ENCODE results near the gene CYP2W1.

CYP2W1 gene

GRCh38 chr7:967361-968082 is 15.5 kb upstream of the CYP2W1 start:
- no peak for DNase-seq (ENCODE audit: low spot score)

- no peak for DNase-seq (ENCODE audit: low spot score)
Observed at GRCh38 chr7:968205-969105, 14.5 kb upstream of the CYP2W1 start.

GRCh38 chr7:969403-969802 is 13.6 kb upstream of the CYP2W1 start:
- no peak for DNase-seq (ENCODE audit: low spot score)

GRCh38 chr7:970744-971143 is 12.2 kb upstream of the CYP2W1 start:
- no peak for DNase-seq (ENCODE audit: low spot score)

- DNase-seq (ENCODE audit: low spot score) = no peak
Observed at GRCh38 chr7:972110-972509, 10.9 kb upstream of the CYP2W1 start.

- DNase-seq (ENCODE audit: low spot score) = no peak
Observed at GRCh38 chr7:972676-973309, 10.2 kb upstream of the CYP2W1 start.

GRCh38 chr7:973312-973711 is 9.7 kb upstream of the CYP2W1 start:
- no peak for DNase-seq (ENCODE audit: low spot score)

GRCh38 chr7:974172-974571 is 8.8 kb upstream of the CYP2W1 start:
- no peak for DNase-seq (ENCODE audit: low spot score)

- peak; percentile 75 for DNase-seq (ENCODE audit: low spot score)
Observed at GRCh38 chr7:974820-975681, 7.9 kb upstream of the CYP2W1 start, which contains the start of gene COX19. Gene COX19, minus strand, starts transcription at chr7:975549. Its CDS starts 40 bp downstream, at chr7:975509.

GRCh38 chr7:975702-976473 is 7.1 kb upstream of the CYP2W1 start:
- DNase-seq (ENCODE audit: low spot score) = no peak

GRCh38 chr7:976901-977325 is 6.1 kb upstream of the CYP2W1 start:
- DNase-seq (ENCODE audit: low spot score) = peak; percentile 63

- DNase-seq (ENCODE audit: low spot score) = peak; percentile 95
Observed at GRCh38 chr7:977326-978048, 5.5 kb upstream of the CYP2W1 start.

- no peak for DNase-seq (ENCODE audit: low spot score)
Observed at GRCh38 chr7:978049-978346, 5.0 kb upstream of the CYP2W1 start.

GRCh38 chr7:978416-979091 is 4.4 kb upstream of the CYP2W1 start:
- DNase-seq (ENCODE audit: low spot score) = no peak

GRCh38 chr7:979151-979550 is 3.8 kb upstream of the CYP2W1 start:
- DNase-seq (ENCODE audit: low spot score) = no peak

GRCh38 chr7:979886-980571 is 3.0 kb upstream of the CYP2W1 start:
- DNase-seq (ENCODE audit: low spot score) = no peak

GRCh38 chr7:981793-982510 is 1.0 kb upstream of the CYP2W1 start:
- no peak for DNase-seq (ENCODE audit: low spot score)

- DNase-seq (ENCODE audit: low spot score) = no peak
Observed at GRCh38 chr7:982511-983003, 424 bp upstream of the CYP2W1 start.
